DMS 273 (cell line): Measurements from ENCODE around the gene DIRAS3.
"Not testable (repeated sequence)": the region's sequence is repeated elsewhere in the genome, so short reads cannot be mapped to it uniquely, and the experiment has no call there.

Source experiments
- DNase-seq: peaks from one replicate; lab custom pipeline; 2025; ENCODE audit not compliant: unreplicated experiment; lab: John Stamatoyannopoulos, UW

The DIRAS3 gene

GRCh38 chr1:68049941-68050878, at the start of gene DIRAS3:
TSS of gene DIRAS3 (minus strand) at chr1:68050627. CDS start at chr1:68047297, 3,330 bp downstream.
- DNase-seq: peak; percentile 48

GRCh38 chr1:68093737-68094136, 43.3 kb upstream of the DIRAS3 start:
- DNase-seq: no peak

- DNase-seq: no peak
These were observed 36.8 kb upstream of the DIRAS3 start for GRCh38 chr1:68087184-68087583.

GRCh38 chr1:68085752-68086151, 35.3 kb upstream of the DIRAS3 start:
- DNase-seq: no peak

GRCh38 chr1:68083686-68084085, 33.3 kb upstream of the DIRAS3 start:
- DNase-seq: no peak

GRCh38 chr1:68081775-68082283, 31.4 kb upstream of the DIRAS3 start:
- no peak for DNase-seq

GRCh38 chr1:68078647-68079046, 28.2 kb upstream of the DIRAS3 start:
- no peak for DNase-seq

GRCh38 chr1:68074472-68074871, 24.0 kb upstream of the DIRAS3 start:
- peak; percentile 5 for DNase-seq

GRCh38 chr1:68065766-68066165, 15.3 kb upstream of the DIRAS3 start:
- DNase-seq: no peak

GRCh38 chr1:68058053-68058452, 7.6 kb upstream of the DIRAS3 start:
- DNase-seq: not testable (repeated sequence)

- DNase-seq: no peak
These were observed 7.1 kb upstream of the DIRAS3 start for GRCh38 chr1:68057564-68057963.

- DNase-seq: no peak
These were observed 6.6 kb upstream of the DIRAS3 start for GRCh38 chr1:68057050-68057449.

- DNase-seq: peak; percentile 86
These were observed 1.0 kb upstream of the DIRAS3 start for GRCh38 chr1:68051475-68051874.

- no peak for DNase-seq
These were observed 2.8 kb downstream of the DIRAS3 start for GRCh38 chr1:68047659-68048026.

- DNase-seq: no peak
These were observed 3.4 kb downstream of the DIRAS3 start for GRCh38 chr1:68046885-68047658.

GRCh38 chr1:68046423-68046822, 4.0 kb downstream of the DIRAS3 start:
- no peak for DNase-seq

- no peak for DNase-seq
These were observed 4.8 kb downstream of the DIRAS3 start for GRCh38 chr1:68045511-68046180.

- DNase-seq: no peak
These were observed 6.9 kb downstream of the DIRAS3 start for GRCh38 chr1:68043443-68044090.

GRCh38 chr1:68036946-68037345, 13.5 kb downstream of the DIRAS3 start:
- DNase-seq: no peak

- no peak for DNase-seq
These were observed 21.0 kb downstream of the DIRAS3 start for GRCh38 chr1:68029444-68029843.

GRCh38 chr1:68028566-68028965, 21.9 kb downstream of the DIRAS3 start:
- no peak for DNase-seq
